NCI-H1105 (cell line): Measurements from ENCODE around the gene ASZ1.

Experiments
- DNase-seq: peaks from one replicate; lab custom pipeline; 2025; lab: John Stamatoyannopoulos, UW

Gene ASZ1

DNA sequence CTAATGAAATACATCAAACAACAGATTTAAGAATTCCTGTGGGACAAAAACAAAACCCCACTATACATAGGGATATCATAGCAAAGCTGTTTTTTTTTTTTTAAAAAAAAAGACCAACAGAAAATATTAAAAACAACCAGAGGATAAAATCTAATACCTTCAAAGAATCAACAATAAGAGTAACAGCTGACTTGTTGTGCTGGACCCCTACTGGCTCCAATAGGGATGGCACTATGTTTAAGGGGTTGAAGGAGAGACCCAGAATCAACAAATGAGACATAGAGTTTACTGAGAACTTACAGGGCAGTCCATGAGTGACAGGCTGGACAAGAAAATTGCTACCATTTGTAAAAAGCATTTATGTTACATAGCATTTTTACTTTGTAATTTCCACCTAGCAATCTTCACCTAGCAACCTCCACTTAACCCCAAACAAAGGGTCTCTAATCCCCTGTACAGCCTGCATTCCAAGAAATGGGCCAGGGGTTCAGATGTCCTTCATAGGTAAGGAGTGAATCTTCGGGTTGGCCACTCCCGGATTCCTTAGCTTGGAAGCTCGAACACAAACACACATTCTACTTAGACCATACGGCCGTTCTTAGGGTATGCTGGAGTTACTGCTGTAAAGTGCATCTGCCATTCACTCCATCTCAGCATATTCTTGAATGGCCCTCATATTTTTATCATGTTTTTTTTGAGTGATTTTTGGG, 25.8 kb downstream of the ASZ1 start:
- DNase-seq = no peak

DNA sequence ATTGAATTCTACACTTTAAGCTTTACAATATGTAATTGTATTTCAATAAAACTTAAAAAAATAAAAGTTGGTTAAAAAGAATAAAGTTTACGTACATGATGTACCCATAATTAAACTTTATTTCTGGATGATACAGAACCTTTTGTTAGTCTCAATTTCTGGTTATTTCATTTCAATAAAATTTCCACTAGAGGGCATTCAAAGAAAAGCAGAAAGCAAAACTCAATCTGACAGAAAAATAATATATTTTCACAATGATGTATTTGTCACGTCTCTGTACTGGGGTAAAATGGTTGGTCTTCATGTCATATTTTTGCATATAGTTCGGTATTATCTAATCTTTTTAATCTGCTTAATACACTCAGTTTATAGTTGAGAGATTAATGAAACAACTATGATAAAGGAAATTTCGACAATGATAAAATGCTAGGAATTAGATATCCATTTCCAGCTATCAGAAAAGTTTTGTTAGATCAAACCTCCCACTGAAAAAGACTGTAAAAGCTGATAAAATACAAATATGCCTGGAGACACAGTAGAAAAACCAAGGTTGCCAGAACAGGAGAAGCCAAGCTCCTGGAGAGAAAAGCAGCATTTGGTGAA, 27.4 kb downstream of the ASZ1 start:
- DNase-seq = no peak

DNA sequence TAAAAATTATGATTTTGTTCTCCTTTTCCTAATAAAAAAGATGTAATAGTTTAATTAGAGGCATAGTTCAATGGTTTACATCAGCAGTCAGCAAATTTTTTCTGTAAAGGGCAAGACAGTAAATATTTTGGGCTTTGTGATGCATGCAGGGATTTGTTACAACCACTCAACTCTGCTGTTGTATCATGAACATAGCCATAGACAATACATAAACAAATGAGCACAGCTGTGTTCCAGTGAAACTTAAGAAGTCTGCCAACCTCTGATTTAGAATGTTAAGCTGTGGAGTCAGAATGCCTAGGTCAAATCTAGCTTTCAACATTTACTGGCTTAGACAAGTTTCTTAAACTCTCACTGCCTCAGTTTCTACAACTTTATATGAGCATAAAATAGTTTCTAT, 31.6 kb downstream of the ASZ1 start:
- no peak for DNase-seq

DNA sequence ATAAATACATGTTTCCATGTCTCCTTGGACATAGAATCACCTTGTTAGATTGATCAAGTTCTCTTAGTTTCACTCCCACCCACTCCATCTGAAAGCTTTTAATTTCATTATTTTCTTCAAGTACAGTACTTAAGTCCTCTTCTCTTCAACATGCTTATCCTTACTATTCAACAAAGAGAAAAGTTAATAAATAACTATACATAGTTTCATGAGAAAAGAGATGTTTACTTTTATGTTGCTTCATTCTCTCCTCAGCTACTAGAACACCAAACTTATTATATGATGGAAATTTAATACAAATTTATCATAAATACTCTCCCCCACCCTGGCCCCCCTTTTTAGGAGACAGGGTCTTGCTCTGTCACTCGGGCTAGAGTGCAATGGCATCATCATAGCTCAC, 33.5 kb downstream of the ASZ1 start:
- DNase-seq = no peak

DNA sequence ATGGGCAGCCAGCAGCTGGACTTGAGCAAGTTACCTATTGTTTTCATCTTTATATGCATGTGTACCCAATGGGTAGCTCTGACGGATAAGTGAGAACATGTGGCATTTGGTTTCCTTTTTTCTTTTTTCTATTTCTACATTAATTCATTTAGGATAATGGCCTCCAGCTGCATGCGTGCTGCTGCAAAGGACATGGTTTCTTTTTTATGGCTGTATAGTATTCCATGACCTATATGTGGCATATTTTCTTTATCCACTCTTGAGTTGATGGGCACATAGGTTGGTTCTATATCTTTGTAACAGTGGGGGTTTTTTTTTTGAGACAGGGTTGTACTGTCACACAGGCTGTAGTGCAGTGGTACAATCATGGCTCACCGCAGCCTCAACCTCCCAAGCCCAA, 37.4 kb downstream of the ASZ1 start:
- no peak for DNase-seq

DNA sequence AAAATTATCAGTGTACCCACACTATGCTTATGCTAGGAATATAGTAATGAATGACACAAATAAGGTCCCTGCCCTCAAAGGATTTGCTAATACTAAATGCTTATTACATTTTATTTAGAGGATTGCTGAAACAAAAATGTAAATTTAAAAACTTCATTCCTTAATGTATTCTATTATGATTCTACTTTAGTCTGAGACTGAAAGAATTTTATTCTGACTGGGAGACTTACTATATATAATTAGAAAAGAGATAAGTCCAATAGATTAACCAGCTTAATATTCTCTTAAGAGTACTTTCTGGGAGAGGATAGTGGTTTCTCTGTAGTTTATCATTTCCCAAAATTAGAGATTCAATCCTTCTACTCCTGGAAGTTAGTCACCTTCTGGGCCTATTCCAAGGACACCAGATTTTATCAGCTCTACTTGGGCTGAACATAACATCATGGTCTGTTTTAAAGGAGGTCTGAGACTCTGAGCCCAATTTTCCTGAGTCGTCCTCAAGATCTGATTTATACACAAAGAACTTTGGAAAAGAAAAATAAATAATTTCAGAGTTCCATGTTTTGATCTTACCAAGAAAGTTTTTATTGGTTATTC, 41.1 kb downstream of the ASZ1 start:
- DNase-seq = no peak

DNA sequence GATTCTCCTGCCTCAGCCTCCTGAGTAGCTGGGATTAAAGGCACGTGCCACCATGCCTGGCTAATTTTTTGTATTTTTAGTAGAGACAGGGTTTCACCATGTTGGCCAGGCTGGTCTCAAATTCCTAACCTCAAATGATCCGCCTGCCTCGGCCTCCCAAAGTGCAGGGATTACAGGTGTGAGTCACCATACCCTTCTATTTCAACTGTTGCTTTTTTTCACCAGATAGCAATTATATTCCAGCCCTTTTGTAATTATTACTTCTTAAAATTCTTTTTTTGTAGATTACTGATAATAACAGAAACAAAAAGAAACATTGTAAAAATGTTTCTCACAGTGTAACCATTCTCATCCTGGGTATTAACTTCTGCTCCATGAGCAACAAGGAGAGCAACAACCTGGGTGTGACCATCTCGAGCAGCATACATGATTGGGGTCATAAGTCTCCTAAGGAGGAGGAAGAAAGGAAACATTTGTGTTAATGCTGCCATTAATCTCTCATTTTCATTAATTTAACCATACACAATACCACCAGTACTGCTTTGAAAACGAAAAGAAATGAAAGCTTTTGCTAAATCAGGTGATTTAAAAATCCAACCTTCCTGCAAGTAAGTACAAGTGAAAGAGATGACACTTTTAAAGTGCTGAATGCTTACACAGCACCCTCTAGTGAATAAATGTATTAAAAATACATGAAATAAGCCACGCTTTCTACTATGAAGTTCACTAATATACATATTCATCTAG, 41.8 kb downstream of the ASZ1 start:
- DNase-seq = no peak

DNA sequence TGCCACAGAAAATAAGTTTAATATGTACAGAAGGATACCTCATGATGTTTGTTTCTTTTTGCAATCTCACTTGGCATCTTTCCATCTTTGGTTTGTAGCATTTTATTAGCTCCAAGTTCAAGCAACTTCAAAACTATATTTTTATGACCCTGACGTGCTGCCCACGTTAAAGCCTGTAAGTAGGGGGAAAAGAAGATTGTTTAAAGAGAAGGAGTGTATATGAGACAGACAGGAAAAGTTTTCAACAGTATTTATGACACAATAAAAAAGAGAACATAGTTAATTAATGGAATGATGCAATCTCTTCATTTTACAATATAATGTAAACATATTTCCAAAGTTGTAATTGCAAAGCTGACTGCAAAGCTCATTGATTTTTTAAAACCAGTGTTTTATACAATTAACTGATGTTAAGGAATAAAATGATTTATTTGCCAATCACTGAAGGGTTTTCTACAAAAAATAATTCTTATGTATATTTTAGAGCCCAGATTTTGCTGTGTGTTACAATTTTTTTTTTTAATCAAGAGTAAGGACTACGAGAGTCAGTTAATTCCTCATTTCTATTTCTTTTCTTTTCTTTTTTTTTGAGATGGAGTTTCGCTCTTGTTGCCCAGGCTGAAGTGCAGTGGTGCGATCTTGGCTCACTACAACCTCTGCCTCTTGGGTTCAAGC, 42.5 kb downstream of the ASZ1 start:
- DNase-seq = no peak

DNA sequence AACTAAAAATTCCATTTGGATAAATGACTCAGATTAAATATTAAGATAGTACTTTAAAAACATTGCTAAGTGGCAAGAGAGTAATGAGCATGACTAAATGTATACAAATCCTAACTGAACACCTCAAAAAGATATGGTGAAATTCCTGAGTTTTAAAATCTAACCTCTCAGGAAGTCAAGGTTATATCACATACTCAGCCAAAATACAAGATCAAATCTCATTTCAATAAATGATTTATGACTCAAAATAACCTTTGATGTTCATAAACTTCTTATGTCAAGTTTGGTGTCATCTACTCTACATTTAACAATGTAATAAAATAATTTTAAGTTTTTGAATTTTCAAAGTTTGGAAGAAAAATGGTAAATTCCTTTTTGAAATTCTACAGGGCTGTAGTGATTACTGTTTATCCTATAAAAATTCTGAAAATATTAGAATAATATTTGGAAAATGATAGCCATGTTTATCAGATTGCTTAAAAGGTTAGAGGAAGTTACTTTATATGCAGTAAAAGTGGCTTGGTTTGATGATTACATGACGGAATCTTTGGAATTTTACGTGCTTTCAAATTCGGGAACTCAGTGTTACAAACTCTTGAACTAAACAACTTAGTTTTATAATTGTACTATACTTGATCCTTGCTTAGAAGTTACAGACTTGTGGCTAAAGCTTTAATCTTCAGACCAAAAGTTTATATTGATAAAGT, 43.7 kb downstream of the ASZ1 start:
- DNase-seq = no peak

DNA sequence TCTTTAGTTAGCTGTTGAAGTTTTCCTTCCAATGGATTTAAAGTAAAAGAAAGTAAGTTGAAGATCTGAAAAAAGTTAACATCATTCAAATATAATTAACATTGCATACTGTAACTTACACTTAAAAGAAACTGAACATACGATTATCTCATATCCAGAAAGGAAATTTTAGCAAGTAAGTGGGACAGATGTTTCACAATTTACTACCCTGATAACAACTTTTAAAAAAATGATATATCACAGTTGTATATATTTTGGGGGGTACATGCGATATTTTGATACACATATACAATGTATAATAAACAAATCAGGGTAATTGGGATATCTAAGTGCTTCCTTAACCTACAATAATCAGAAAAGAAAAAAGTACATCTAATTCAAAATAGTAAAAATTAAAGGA, 44.2 kb downstream of the ASZ1 start:
- no peak for DNase-seq

DNA sequence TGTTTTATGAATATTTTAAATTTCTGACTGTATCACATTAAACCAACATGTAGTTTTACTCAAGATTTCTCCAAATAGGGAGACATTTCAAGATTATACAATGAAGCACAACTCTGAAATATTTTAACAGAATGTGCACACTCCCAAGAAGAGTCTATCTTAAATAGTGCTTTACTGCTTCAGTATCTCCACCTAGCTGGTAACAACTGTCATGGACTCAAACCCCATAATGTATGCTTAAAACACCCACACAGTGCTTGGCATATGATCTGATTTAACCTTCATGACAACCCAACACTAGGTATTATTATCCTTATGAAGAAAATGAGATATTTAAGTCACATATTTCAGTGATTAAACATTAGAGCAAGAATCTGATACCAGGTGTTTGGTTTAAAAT, 45.9 kb downstream of the ASZ1 start:
- DNase-seq = no peak

DNA sequence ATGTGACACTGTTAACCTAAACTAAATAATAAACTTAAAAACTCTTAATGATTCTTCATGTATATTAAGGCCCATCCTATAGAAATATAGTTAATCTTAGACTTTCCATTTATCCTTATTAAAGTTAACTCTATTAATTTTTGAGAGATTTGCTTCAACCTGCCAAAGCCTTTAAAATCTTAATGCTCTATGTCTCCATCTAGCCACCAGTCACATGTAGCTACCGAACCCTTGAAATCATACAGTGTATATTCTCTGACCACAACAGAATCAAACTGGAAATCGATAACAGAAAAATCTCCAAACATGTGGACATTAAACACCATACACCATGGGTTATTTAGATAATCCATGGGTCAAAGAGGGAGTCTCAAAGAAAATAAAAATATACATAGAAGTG, 51.9 kb downstream of the ASZ1 start:
- DNase-seq = no peak

DNA sequence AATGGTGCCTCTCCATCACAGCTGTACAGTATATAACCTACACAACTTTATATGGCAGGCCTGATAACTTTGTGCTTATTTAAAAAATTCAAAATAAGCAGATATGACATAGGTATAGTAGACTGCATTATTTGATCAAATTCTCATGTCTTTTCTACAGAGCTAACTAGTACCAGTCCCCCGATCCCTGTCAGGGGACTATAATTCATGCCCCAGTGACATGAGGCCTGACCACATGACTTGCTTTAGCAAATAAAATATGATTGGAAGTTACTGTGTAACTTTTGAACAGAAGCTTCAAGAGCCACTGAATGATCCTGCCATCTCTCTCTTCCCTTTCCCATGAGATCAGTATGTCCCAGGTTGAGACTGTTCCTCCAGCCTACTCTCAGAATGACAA, 55.2 kb downstream of the ASZ1 start:
- no peak for DNase-seq

DNA sequence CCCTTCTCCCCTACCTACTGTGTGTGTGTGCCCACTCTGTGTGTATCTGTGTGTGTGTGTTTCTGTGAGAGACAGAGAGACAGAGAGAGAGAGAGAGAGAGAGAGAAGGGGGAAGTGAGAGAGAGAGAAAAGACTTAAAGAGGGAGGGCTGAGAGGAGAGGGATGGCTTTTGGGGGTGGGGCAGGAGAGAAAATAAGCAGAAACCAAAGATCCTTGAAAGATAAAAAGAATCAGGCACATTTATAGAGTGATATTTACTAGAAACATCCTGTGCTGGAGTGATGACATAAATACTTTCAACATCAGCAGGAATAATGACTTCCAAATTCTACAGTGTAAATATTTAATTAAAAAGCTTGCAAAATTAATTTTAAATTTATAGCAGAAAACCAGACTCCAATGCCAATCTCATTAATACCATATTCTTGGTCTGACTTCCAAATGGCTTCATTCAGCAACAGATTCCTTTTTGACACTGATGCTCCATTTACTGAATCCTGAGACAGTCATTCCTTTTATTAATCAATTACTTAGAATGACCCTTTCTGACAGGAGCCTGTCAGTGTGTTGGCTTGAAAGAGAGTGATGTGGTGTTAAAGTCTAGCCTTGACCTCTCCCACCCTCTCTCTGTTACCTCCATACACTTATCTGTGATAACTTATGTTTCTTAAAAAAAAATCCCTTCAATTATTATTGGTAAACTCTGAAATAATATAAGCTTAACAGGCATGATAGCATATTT, 62.8 kb downstream of the ASZ1 start:
- DNase-seq = no peak

DNA sequence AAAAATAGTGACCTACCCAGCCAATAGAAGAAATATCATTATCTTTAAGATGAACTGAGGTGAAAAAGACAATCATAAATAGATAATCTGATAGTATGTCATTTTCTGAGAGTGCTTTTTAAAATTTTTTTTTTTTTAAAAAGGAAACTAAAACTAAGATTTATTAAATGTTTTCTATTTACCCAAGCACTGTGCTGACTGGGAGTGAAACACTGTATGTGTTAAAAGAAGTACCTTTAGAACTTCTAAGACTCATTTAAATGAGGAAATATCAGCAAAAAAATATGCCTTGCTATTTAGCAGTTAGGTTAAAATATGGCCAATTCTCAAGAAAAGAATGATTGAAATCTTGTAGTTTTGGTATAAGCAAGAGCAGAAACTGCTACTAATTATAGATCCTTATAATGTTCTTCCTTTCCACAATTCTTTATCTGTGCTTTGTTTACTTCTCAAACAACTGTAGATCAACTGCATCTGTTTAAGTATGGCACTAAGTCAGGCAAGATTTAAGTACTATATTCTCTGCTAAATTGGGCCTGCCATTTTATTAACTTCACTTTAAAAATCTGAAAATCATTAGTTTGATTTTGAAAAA, 64.9 kb downstream of the ASZ1 start:
- no peak for DNase-seq

DNA sequence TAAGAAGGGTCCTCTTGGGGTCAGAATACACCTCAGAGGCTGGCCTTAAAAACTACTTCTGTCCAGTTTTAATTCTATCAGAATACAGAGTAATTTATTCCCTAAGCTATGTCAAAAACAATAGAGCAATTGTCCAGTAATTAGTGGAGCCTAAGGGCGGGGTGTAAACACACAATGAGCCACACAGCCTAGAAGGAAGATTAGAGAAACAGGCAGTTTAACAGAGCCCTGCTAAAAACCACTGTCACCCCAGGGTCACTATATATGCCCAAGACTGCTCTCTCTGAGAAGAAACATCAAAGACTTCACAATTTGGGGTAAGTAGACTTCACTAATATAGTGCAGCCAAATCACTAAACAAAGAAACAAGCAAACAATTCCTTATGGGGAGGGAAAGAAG, 77.3 kb downstream of the ASZ1 start:
- DNase-seq = no peak

DNA sequence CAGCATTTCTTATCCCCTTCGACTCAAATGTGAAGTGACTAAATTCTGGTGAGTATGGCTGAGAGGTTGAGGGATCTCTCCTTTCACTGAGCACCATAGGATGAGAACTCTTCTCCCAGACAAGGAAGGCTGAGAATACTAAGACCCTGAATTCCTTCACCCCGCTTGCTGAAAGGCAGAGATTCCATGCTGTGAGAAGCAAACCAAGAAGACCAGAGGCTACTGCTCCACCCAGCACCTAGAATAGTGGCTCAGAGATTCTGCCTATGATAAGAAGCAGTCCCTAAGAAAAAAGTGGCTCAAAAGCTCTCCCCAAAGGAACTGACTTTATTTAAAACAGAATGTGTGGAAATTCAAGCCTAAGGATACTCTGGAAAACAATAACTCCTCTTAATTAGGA, 77.7 kb downstream of the ASZ1 start:
- DNase-seq = no peak

DNA sequence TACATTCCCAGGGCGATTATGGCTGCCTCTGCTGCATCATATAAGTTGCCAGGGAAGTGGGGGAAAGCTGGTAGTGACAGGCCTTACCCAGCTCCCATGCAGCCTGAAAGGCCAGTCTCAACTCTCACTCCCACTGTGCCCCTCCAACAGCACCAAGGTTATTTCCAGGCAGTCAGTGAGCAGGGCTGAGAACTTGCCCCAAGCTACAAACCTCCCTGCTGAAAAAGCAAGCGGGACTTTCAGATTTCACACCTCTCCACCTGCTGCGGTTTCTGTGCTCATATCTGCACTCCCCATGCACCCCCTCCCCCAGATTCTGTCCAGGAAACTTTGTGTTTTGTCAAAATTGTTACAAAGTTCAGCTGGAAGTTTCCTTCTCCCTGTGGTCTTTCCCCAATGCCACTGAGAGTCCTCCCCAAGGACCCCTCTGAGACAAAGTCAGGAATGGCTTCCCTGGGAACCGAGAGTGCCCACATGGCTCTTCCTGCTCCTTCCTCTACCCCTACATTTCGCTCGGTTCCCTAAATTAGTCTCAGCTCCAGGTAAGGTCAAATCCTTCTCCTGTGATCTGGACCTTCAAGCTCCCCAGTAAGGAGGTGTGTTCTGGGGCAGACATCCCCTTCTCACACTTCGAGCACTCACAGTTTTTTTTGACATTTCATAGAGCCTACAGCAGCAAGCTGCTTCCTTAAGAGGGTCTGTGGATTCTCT, 79.2 kb downstream of the ASZ1 start:
- no peak for DNase-seq

DNA sequence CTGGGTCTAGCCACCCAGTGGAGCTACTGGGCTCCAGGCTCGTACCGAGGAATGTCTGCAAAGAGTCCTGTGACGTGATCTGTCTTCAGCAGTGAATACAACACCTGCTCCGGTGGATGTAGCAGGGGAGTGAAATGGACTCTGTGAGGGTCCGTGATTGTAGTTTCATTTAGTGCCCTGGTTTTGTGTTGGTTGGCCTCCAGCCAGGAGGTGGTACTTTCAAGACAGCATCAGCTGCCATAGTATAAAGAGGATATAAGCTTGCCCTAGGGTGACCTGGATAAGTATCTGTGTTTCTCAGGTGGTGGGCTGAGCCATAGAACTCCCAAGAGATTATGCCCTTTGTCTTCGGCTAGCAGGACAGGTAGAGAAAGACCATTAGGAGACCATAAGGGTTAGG, 79.8 kb downstream of the ASZ1 start:
- DNase-seq = no peak

DNA sequence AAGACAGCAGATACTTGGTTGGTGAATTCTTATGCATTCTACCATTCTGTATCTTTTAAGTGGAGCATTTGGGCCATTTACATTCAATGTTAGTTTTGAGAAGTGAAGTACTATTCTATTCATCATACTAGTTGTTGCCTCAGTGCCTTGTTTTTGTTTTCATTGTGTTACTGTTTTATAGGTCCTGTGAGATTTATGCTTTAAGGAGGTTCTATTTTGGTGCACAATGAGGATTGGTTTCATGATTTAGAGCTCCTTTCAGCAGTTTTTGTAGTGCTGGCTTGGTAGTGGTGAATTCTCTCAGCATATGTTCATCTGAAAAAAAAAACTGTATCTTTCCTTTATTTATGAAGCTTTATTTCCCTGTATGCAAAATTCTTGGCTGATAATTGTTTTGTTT, 81.1 kb downstream of the ASZ1 start:
- no peak for DNase-seq
